ENCODE measurements around the gene FEM1B.

FEM1B gene

GRCh38 chr15:68328443-68328842 is 50.9 kb downstream of the FEM1B start (continued):
- no peak for TF ChIP-seq PATZ1 (CRISPR knock-in tag; IDR thresholded peaks at IDR 0.05; ENCODE audit: borderline replicate concordance)
- no peak for TF ChIP-seq ZC3H10 (CRISPR knock-in tag; IDR thresholded peaks at IDR 0.05)
- no peak for TF ChIP-seq ZNF70 (CRISPR knock-in tag; IDR thresholded peaks at IDR 0.05)
- TF ChIP-seq CSDC2 (CRISPR knock-in tag; IDR thresholded peaks at IDR 0.05), result no peak
- no peak for TF ChIP-seq PPARA (CRISPR knock-in tag; IDR thresholded peaks at IDR 0.05; ENCODE audit: borderline replicate concordance)
- TF ChIP-seq ESRRG (CRISPR knock-in tag; IDR thresholded peaks at IDR 0.05), result no peak
- TF ChIP-seq GLIS3 (CRISPR knock-in tag; IDR thresholded peaks at IDR 0.05), result no peak
- no peak for TF ChIP-seq ZFP30 (CRISPR knock-in tag; IDR thresholded peaks at IDR 0.05)

- ATAC-seq, result no peak
- TF ChIP-seq GLIS3 (CRISPR knock-in tag; IDR thresholded peaks at IDR 0.05), result no peak
- no peak for TF ChIP-seq ARNTL (CRISPR knock-in tag; IDR thresholded peaks at IDR 0.05; ENCODE audit: borderline replicate concordance, low read depth)
- no peak for TF ChIP-seq ESRRG (CRISPR knock-in tag; IDR thresholded peaks at IDR 0.05)
- TF ChIP-seq ZNF8 (CRISPR knock-in tag; IDR thresholded peaks at IDR 0.05), result no peak
- no peak for TF ChIP-seq BACH2 (CRISPR knock-in tag; IDR thresholded peaks at IDR 0.05; ENCODE audit: borderline replicate concordance)
- no peak for TF ChIP-seq TCF4 (CRISPR knock-in tag; IDR thresholded peaks at IDR 0.05; ENCODE audit: borderline replicate concordance)
- no peak for TF ChIP-seq ISL1 (CRISPR knock-in tag; IDR thresholded peaks at IDR 0.05)
- TF ChIP-seq POU6F1 (CRISPR knock-in tag; IDR thresholded peaks at IDR 0.05; ENCODE audit: borderline replicate concordance, low read depth), result no peak
- TF ChIP-seq CSDC2 (CRISPR knock-in tag; IDR thresholded peaks at IDR 0.05), result no peak
- no peak for TF ChIP-seq ZNF70 (CRISPR knock-in tag; IDR thresholded peaks at IDR 0.05)
- no peak for TF ChIP-seq CSRNP3 (CRISPR knock-in tag; IDR thresholded peaks at IDR 0.05)
- TF ChIP-seq ZFP3 (CRISPR knock-in tag; IDR thresholded peaks at IDR 0.05), result no peak
- no peak for TF ChIP-seq SNAI2 (CRISPR knock-in tag; IDR thresholded peaks at IDR 0.05)
- TF ChIP-seq ZFP30 (CRISPR knock-in tag; IDR thresholded peaks at IDR 0.05), result no peak
- TF ChIP-seq ZNF565 (CRISPR knock-in tag; conservative IDR thresholded peaks at IDR 0.05; ENCODE audit: low read depth), result no peak
- no peak for TF ChIP-seq PPARA (CRISPR knock-in tag; IDR thresholded peaks at IDR 0.05; ENCODE audit: borderline replicate concordance)
- no peak for TF ChIP-seq OSR1 (CRISPR knock-in tag; IDR thresholded peaks at IDR 0.05)
These were observed 51.4 kb downstream of the FEM1B start for GRCh38 chr15:68328964-68329363.

- TF ChIP-seq TSHZ2 (CRISPR knock-in tag; IDR thresholded peaks at IDR 0.05), result no peak
- TF ChIP-seq PATZ1 (CRISPR knock-in tag; IDR thresholded peaks at IDR 0.05; ENCODE audit: borderline replicate concordance), result no peak
- TF ChIP-seq OSR1 (CRISPR knock-in tag; IDR thresholded peaks at IDR 0.05), result no peak
- TF ChIP-seq ZNF565 (CRISPR knock-in tag; conservative IDR thresholded peaks at IDR 0.05; ENCODE audit: low read depth), result no peak
- no peak for TF ChIP-seq ZNF8 (CRISPR knock-in tag; IDR thresholded peaks at IDR 0.05)
- no peak for TF ChIP-seq GLIS3 (CRISPR knock-in tag; IDR thresholded peaks at IDR 0.05)
- no peak for TF ChIP-seq TOX (CRISPR knock-in tag; IDR thresholded peaks at IDR 0.05; ENCODE audit: borderline replicate concordance)
- no peak for TF ChIP-seq ZC3H10 (CRISPR knock-in tag; IDR thresholded peaks at IDR 0.05)
- no peak for TF ChIP-seq CSRNP3 (CRISPR knock-in tag; IDR thresholded peaks at IDR 0.05)
- TF ChIP-seq ZNF70 (CRISPR knock-in tag; IDR thresholded peaks at IDR 0.05), result no peak
- ATAC-seq, result no peak
These were observed 52.9 kb downstream of the FEM1B start for GRCh38 chr15:68330416-68330815.

All from SK-N-SH treated with all-trans-retinoic acid at 6 μM for 48 hours (cell line).